Breast epithelium (tissue), 4 donors: ENCODE measurements around the gene ENDOD1. TPM values are rescaled to one million over a fixed set of nuclear protein-coding genes. Genes with fewer than 3 reads are reported as not detected.

Experiments used
- DNase-seq, 2 donors: peaks; one replicate each; pipeline ENCODE4 v3.0.0-alpha.2; 2019; ENCODE audit warnings: low spot score in 2 of 2
- H3K27ac ChIP-seq, 2 donors: fragments of 200-600 bp; sonication (generic) in 1 of 2; one replicate each; pipeline ENCODE4 v1.5.1; 2016 to 2019; ENCODE audit warnings: mild to moderate bottlenecking in 1 of 2
- H3K27me3 ChIP-seq, 2 donors: fragments of 200-600 bp; sonication (generic) in 1 of 2; one replicate each; pipeline versions ENCODE4 v1.5.1 to v1.6.0; 2017 to 2019; ENCODE audit warnings: control low read depth in 1 of 2, mild to moderate bottlenecking in 1 of 2
- H3K36me3 ChIP-seq: fragments of 200-600 bp; one replicate; pipeline ENCODE4 v1.5.1; 2019
- H3K4me1 ChIP-seq, 2 donors: fragments of 200-600 bp; sonication (generic); one replicate each; pipeline ENCODE4 v1.5.1; 2016 to 2019; ENCODE audit warnings: control low read depth in 1 of 2
- H3K4me3 ChIP-seq, 3 donors: fragments of 200-600 bp; sonication (generic); 1 replicate in 2 of 3; 2 replicates in 1 of 3; pipeline ENCODE4 v1.5.1; 2016 to 2019; ENCODE audit warnings: mild to moderate bottlenecking in 3 of 3, moderate library complexity in 2 of 3
- H3K9me3 ChIP-seq, 2 donors: fragments of 200-600 bp; sonication (generic) in 1 of 2; one replicate each; pipeline ENCODE4 v1.5.1; 2016 to 2019; ENCODE audit warnings: control low read depth in 1 of 2
- CTCF ChIP-seq, 3 donors: fragments of 450-650 bp; IDR thresholded peaks; one replicate each; pipeline ENCODE4 v1.5.1; 2016 to 2017; ENCODE audit warnings: antibody characterized with exemption in 3 of 3, mild to moderate bottlenecking in 3 of 3, moderate library complexity in 3 of 3
- POLR2A ChIP-seq: fragments of 450-650 bp; IDR thresholded peaks from one replicate; pipeline ENCODE4 v1.6.1; 2016; ENCODE audit warnings: antibody characterized with exemption, mild to moderate bottlenecking, moderate library complexity
- POLR2AphosphoS5 ChIP-seq, 3 donors: sonication (generic); formaldehyde crosslinking; IDR thresholded peaks; one replicate each; pipeline ENCODE4 v1.6.1; 2017; ENCODE audit warnings: antibody characterized with exemption in 3 of 3
- intact Hi-C: fragments of 100-400 bp; cut with DNase I; formaldehyde crosslinking; loops from one replicate; pipeline ENCODE4 v1.15.1; 2023; ENCODE audit warnings: low total_unique reads
- total RNA-seq, 3 donors: library from RNA; depleted of rRNA; stranded (reverse); fragments of >200 nt; gene quantifications; one replicate each; pipeline ENCODE4 v1.1.0, GENCODE V29; 2016

The ENDOD1 gene
- total RNA-seq, 3 donors from 2014 or later, result 19.7 to 49.8 (median 48.7) TPM

GRCh38 chr11:95050595-95051202 lies 38.9 kb upstream of the ENDOD1 start:
- Histone ChIP-seq H3K4me1 (no peaks in the 10 kb centered on the region), H3K4me3 (no peak overlapping the region), H3K36me3 (no peaks in the 10 kb centered on the region), H3K9me3 (no peaks in the 10 kb centered on the region), H3K27me3 (peaks cover 0 to 7% of the 10 kb centered on the region in 2 donors), H3K27ac (no peak overlapping the region)
- DNase-seq, result no peak
- intact Hi-C loops, result no loop called here
- TF ChIP-seq POLR2AphosphoS5 (IDR thresholded peaks at IDR 0.05), result no peak

- Histone ChIP-seq H3K9me3 (no peaks in the 10 kb centered on the region), H3K4me1 (no peaks in the 10 kb centered on the region), H3K27me3 (peaks cover 0 to 7% of the 10 kb centered on the region in 2 donors), H3K36me3 (no peaks in the 10 kb centered on the region), H3K27ac (no peak overlapping the region), H3K4me3 (no peak overlapping the region)
- no peak for DNase-seq
- intact Hi-C loops, result no loop called here
- TF ChIP-seq POLR2A (no peak), CTCF (IDR thresholded peaks at IDR 0.05) (no peak), POLR2AphosphoS5 (IDR thresholded peaks at IDR 0.05) (no peak)
Measured at GRCh38 chr11:95054356-95054755, 35.3 kb upstream of the ENDOD1 start.

- TF ChIP-seq CTCF (IDR thresholded peaks at IDR 0.05) (no peak), POLR2AphosphoS5 (IDR thresholded peaks at IDR 0.05) (no peak), POLR2A (no peak)
- Histone ChIP-seq H3K4me3 (no peak overlapping the region), H3K27ac (no peak overlapping the region), H3K9me3 (no peaks in the 10 kb centered on the region), H3K36me3 (no peaks in the 10 kb centered on the region), H3K4me1 (no peaks in the 10 kb centered on the region), H3K27me3 (peaks cover 0 to 7% of the 10 kb centered on the region in 2 donors)
- no peak for DNase-seq
- intact Hi-C loops, result no loop called here
Measured at GRCh38 chr11:95055283-95055897, 34.3 kb upstream of the ENDOD1 start.

GRCh38 chr11:95057959-95058358 lies 31.7 kb upstream of the ENDOD1 start:
- intact Hi-C loops, result no loop called here
- no peak overlapping the region for H3K27ac ChIP-seq
- H3K4me1 ChIP-seq, result no peaks in the 10 kb centered on the region
- no peak for TF ChIP-seq POLR2A
- no peak for TF ChIP-seq POLR2AphosphoS5 (IDR thresholded peaks at IDR 0.05)
- TF ChIP-seq CTCF (IDR thresholded peaks at IDR 0.05), result no peak
- H3K9me3 ChIP-seq, result no peaks in the 10 kb centered on the region
- no peak overlapping the region for H3K4me3 ChIP-seq
- peaks cover 0 to 7% of the 10 kb centered on the region in 2 donors for H3K27me3 ChIP-seq
- no peaks in the 10 kb centered on the region for H3K36me3 ChIP-seq
- DNase-seq, result no peak

GRCh38 chr11:95058621-95059020 lies 31.0 kb upstream of the ENDOD1 start:
- DNase-seq, result no peak
- TF ChIP-seq POLR2A (no peak), CTCF (IDR thresholded peaks at IDR 0.05) (no peak), POLR2AphosphoS5 (IDR thresholded peaks at IDR 0.05) (no peak)
- no peaks in the 10 kb centered on the region for H3K9me3 ChIP-seq
- intact Hi-C loops, result no loop called here
- H3K36me3 ChIP-seq, result no peaks in the 10 kb centered on the region
- no peak overlapping the region for H3K27ac ChIP-seq
- H3K4me3 ChIP-seq, result no peak overlapping the region
- peaks cover 0 to 6% of the 10 kb centered on the region in 2 donors for H3K27me3 ChIP-seq
- no peaks in the 10 kb centered on the region for H3K4me1 ChIP-seq
